Measurements from ENCODE around the gene KCNMA1. TPM values are rescaled to one million over a fixed set of nuclear protein-coding genes. Genes with fewer than 3 reads are reported as not detected.

The KCNMA1 gene
- total RNA-seq, 1 experiment from 2014 or later = 143 TPM

DNA sequence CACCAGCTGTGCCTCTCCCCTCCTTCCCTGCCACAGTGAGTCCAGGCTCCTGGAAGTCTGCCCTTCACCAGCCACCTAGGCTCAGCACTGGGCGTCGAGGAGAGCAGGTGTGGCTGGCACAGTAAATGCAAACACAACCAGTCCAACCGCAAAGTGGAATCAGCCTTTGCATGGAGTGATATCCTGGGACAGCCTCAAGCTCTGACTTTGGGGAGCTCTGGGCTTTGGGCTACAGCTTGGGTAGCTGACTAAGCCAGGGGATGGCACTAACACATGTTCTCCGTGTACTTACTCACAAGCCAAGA lies 312.4 kb downstream of the KCNMA1 start:
- Histone ChIP-seq H3F3A (ENCODE audit: low read length, unreplicated experiment) (no peaks in the 10 kb centered on the region), H3K9me3 (ENCODE audit: low read length) (no peaks in the 10 kb centered on the region), H3K4me1 (ENCODE audit: insufficient read depth, low read length) (0 out of 2 replicates have a peak, but pooled peaks cover 6% of the 10 kb centered on the region), H3K27ac (ENCODE audit: low read length) (no peak overlapping the region), H3K27me3 (ENCODE audit: low read length) (no peaks in the 10 kb centered on the region), H3K9ac (ENCODE audit: low read length) (no peak overlapping the region), H3K4me2 (ENCODE audit: low read length) (no peak overlapping the region), H3K4me3 (ENCODE audit: low read length) (no peak overlapping the region), H4K20me1 (ENCODE audit: low read length) (no peaks in the 10 kb centered on the region), H3K36me3 (ENCODE audit: low read depth, low read length) (0 out of 2 replicates have a peak, but pooled peaks cover 2% of the 10 kb centered on the region), H2AFZ (ENCODE audit: low read length) (no peak overlapping the region), H3K79me2 (ENCODE audit: low read length) (no peaks in the 10 kb centered on the region), H3K9me2 (replicated peaks; ENCODE audit: low read length) (no peaks in the 10 kb centered on the region; the same call in 1 of the 2 replicates)
- DNase-seq (peak; percentile 66), ATAC-seq (peak; percentile 49)
- intact Hi-C loops (cut with micrococcal nuclease) = no loop called here
- CTCF ChIA-PET = no interaction called here
- POLR2A ChIA-PET (ENCODE audit: unreplicated experiment) = no interaction called here
- no TSS peak for BruUV-seq (replicated peaks)
- TF ChIP-seq EZH2 (IDR thresholded peaks at IDR 0.05; ENCODE audit: low read length, unreplicated experiment) (no peak), EZH2phosphoT487 (IDR thresholded peaks at IDR 0.05; ENCODE audit: borderline replicate concordance, low read length) (no peak)
- TF ChIP-seq, protein P1, sequence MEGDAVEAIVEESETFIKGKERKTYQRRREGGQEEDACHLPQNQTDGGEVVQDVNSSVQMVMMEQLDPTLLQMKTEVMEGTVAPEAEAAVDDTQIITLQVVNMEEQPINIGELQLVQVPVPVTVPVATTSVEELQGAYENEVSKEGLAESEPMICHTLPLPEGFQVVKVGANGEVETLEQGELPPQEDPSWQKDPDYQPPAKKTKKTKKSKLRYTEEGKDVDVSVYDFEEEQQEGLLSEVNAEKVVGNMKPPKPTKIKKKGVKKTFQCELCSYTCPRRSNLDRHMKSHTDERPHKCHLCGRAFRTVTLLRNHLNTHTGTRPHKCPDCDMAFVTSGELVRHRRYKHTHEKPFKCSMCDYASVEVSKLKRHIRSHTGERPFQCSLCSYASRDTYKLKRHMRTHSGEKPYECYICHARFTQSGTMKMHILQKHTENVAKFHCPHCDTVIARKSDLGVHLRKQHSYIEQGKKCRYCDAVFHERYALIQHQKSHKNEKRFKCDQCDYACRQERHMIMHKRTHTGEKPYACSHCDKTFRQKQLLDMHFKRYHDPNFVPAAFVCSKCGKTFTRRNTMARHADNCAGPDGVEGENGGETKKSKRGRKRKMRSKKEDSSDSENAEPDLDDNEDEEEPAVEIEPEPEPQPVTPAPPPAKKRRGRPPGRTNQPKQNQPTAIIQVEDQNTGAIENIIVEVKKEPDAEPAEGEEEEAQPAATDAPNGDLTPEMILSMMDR (conservative IDR thresholded peaks at IDR 0.05; ENCODE audit: low read depth, low read length) = no peak

DNA sequence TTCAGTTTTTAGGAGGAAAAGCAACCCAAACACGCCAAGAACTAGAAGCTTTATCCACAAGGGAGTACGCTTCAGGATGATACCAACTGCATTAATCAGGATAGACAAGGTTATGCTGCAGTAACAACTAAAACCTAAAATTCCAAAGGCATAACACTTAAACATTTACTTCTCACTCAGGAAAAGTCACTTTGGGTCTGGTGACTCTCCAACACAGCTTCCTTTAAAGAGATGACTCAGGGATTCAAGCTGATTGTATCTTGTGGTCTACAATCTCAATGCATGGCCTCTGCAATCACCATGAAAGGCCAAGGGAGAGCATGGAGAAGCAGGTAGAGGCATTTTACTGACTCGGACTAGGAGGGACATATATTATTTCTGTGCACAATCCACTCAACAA lies 315.8 kb downstream of the KCNMA1 start:
- H3F3A ChIP-seq (ENCODE audit: low read length, unreplicated experiment) = no peaks in the 10 kb centered on the region
- H3K9me3 ChIP-seq (ENCODE audit: low read length) = no peaks in the 10 kb centered on the region
- TF ChIP-seq EZH2 (IDR thresholded peaks at IDR 0.05; ENCODE audit: low read length, unreplicated experiment) (no peak), EZH2phosphoT487 (IDR thresholded peaks at IDR 0.05; ENCODE audit: borderline replicate concordance, low read length) (no peak)
- TF ChIP-seq, protein P1 (conservative IDR thresholded peaks at IDR 0.05; ENCODE audit: low read depth, low read length) = no peak
- no peaks in the 10 kb centered on the region for H3K79me2 ChIP-seq (ENCODE audit: low read length)
- no peaks in the 10 kb centered on the region for H3K27me3 ChIP-seq (ENCODE audit: low read length)
- ChIA-PET CTCF (interaction anchor here (0.5 kb wide), 1 partner anchor 742 kb away, joined by 3 read pairs; no protein-coding TSS in a partner anchor), POLR2A (ENCODE audit: unreplicated experiment) (interaction anchor here (0.6 kb wide), 1 partner anchor 14 kb away, joined by 5 read pairs; no protein-coding TSS in a partner anchor)
- no peak overlapping the region for H2AFZ ChIP-seq (ENCODE audit: low read length)
- peak; percentile 41; the same call in 1 of the 2 replicates for ATAC-seq
- H3K9ac ChIP-seq (ENCODE audit: low read length) = no peak overlapping the region
- no peaks in the 10 kb centered on the region for H4K20me1 ChIP-seq (ENCODE audit: low read length)
- H3K27ac ChIP-seq (ENCODE audit: low read length) = no peak overlapping the region
- no peak overlapping the region for H3K4me2 ChIP-seq (ENCODE audit: low read length)
- BruUV-seq (replicated peaks) = no TSS peak
- H3K4me1 ChIP-seq (ENCODE audit: insufficient read depth, low read length) = peaks cover 12% of the 10 kb centered on the region; the same call in 1 of the 2 replicates
- H3K9me2 ChIP-seq (replicated peaks; ENCODE audit: low read length) = no peaks in the 10 kb centered on the region
- peak; percentile 84 for DNase-seq
- no peak overlapping the region for H3K4me3 ChIP-seq (ENCODE audit: low read length)
- H3K36me3 ChIP-seq (ENCODE audit: low read depth, low read length) = 0 out of 2 replicates have a peak, but pooled peaks cover 2% of the 10 kb centered on the region
- intact Hi-C loops (cut with micrococcal nuclease) = no loop called here

DNA sequence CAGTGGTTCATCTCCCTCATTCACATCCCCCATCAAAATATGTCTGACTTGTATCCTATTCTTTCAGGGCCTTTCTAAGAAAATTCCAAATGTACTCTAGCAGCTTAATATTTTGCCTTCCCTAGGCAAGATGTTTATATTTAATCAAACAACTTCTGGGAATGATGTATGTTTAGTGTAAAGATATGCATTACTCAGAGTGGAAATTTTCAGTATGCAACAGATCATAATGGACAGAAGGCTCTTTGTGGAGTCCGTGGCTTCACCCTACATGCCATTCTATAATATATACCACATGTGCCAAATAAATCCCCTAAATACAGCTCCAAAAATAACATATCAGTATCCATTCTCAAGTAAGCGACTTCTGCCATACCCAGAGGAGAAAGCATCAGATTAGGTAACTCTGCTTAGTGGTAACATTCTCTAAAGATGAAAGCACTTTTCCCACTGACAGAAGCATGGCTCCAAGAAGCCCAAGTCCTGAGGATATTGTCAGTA lies 316.6 kb downstream of the KCNMA1 start:
- peak; percentile 49 for DNase-seq
- H3K27ac ChIP-seq (ENCODE audit: low read length) = no peak overlapping the region

More for the DNA sequence above, 316.6 kb downstream of the KCNMA1 start:
- Histone ChIP-seq H3K36me3 (ENCODE audit: low read depth, low read length) (0 out of 2 replicates have a peak, but pooled peaks cover 2% of the 10 kb centered on the region), H3K27me3 (ENCODE audit: low read length) (no peaks in the 10 kb centered on the region), H3K4me3 (ENCODE audit: low read length) (no peak overlapping the region), H2AFZ (ENCODE audit: low read length) (no peak overlapping the region), H3K4me1 (ENCODE audit: insufficient read depth, low read length) (peaks cover 12% of the 10 kb centered on the region; the same call in 1 of the 2 replicates), H3K9me2 (replicated peaks; ENCODE audit: low read length) (no peaks in the 10 kb centered on the region), H3K4me2 (ENCODE audit: low read length) (no peak overlapping the region), H3K79me2 (ENCODE audit: low read length) (no peaks in the 10 kb centered on the region), H4K20me1 (ENCODE audit: low read length) (no peaks in the 10 kb centered on the region), H3F3A (ENCODE audit: low read length, unreplicated experiment) (no peaks in the 10 kb centered on the region), H3K9me3 (ENCODE audit: low read length) (no peaks in the 10 kb centered on the region), H3K9ac (ENCODE audit: low read length) (no peak overlapping the region)
- CTCF ChIA-PET = interaction anchor here (0.5 to 0.6 kb wide), 2 partner anchors 53 to 743 kb away, joined by 3 read pairs; no protein-coding TSS in a partner anchor
- TF ChIP-seq, protein P1 (conservative IDR thresholded peaks at IDR 0.05; ENCODE audit: low read depth, low read length) = no peak
- TF ChIP-seq EZH2phosphoT487 (IDR thresholded peaks at IDR 0.05; ENCODE audit: borderline replicate concordance, low read length) = no peak
- no peak for TF ChIP-seq EZH2 (IDR thresholded peaks at IDR 0.05; ENCODE audit: low read length, unreplicated experiment)
- ATAC-seq = peak; percentile 47
- intact Hi-C loops (cut with micrococcal nuclease) = no loop called here
- POLR2A ChIA-PET (ENCODE audit: unreplicated experiment) = interaction anchor here (0.7 kb wide), 1 partner anchor 15 kb away, joined by 4 read pairs; no protein-coding TSS in a partner anchor
- no TSS peak for BruUV-seq (replicated peaks)

Data from PC-3 (cell line).